Measurements from ENCODE around the gene KPTN. TPM values are rescaled to one million over a fixed set of nuclear protein-coding genes. Genes with fewer than 3 reads are reported as not detected.

The KPTN gene
- total and polyA plus RNA-seq, 2 of the 8 experiments (the other 6 are each of a cell fraction or from before 2014, with no cell fraction given): 23.6 to 31.3 TPM

DNA sequence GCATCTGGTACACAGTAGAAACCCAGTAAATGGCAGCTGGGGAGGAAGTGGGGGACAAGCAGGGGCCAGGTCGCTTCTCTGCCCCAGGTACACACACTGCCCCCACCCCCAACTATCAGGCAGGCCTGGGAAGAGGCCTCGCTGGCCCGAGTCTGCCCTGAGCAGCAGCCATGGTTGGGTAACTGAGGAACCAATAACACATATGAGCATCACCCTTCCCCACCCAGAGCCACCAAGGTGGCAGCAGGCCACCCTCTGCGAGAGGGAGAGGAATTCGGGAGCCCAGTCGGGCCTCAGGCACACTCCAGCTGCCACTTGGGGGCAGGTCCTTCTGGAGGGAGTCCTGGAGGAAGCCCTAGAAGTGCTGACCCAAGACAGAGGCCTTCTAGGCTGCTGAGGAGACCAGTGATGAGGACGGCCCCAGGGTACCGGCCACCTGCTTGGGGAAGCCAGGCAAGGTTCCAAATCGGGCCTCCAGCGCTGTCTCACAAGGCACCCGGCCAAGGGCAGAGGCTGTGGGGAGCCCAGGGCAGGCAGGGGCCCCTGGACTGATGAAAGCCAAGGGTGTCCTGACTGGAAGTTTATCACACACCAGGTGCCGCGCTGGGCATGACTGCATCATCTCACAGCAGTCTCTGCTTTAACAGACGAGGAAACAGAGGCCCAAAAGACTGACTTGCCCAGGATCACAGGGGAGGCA, 14.0 kb upstream of the KPTN start (continued):
- no peak for TF ChIP-seq ZNF274 (IDR thresholded peaks at IDR 0.05; ENCODE audit: borderline replicate concordance, extremely low read depth, low read length)

All from H1 (cell line).